ENCODE results near the gene RAB15.

The RAB15 gene

GRCh38 chr14:65015391-65015790, 43.3 kb upstream of the RAB15 start:
- no peak overlapping the region for H3K4me3 ChIP-seq (ENCODE audit: insufficient read depth, low read length, poor library complexity, severe bottlenecking)

DNA sequence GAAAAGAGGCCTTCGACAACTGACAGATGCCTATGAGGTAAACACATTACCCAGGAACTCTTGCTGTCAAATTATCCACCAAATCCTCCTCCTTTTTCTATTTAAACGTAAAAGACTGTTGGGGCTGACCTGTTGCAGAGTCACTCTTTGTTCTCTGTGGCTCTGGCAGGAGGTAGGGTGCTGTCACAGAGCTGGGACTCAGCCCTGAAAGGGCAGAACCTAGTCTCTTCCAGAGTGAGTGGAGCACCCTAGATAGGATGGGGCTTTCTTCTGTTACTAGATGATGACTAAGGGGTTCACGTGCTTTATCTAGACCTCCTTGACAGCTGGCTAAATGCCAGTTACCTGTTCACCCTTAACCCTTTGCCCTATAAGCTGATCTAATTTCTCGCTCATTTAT, 40.2 kb upstream of the RAB15 start:
- Histone ChIP-seq H3K79me2 (ENCODE audit: insufficient read depth, low read length) (no peaks in the 10 kb centered on the region), H3K27me3 (ENCODE audit: low read length) (no peaks in the 10 kb centered on the region), H4K20me1 (ENCODE audit: low read depth, low read length) (no peaks in the 10 kb centered on the region), H3K36me3 (ENCODE audit: low read length) (no peaks in the 10 kb centered on the region), H3K9me2 (replicated peaks; ENCODE audit: insufficient read depth, low read length) (no peaks in the 10 kb centered on the region), H3K27ac (ENCODE audit: low read depth, low read length) (no peak overlapping the region), H3K9ac (ENCODE audit: low read length) (no peak overlapping the region), H3F3A (ENCODE audit: insufficient read depth) (no peaks in the 10 kb centered on the region), H3K4me3 (ENCODE audit: insufficient read depth, low read length, poor library complexity, severe bottlenecking) (no peak overlapping the region), H3K4me2 (ENCODE audit: low read depth, low read length, poor library complexity, severe bottlenecking) (no peak overlapping the region), H3K9me3 (ENCODE audit: insufficient read depth, low read length) (no peaks in the 10 kb centered on the region), H2AFZ (ENCODE audit: low read depth, low read length, severe bottlenecking) (no peak overlapping the region)
- no peak for TF ChIP-seq CTCF (IDR thresholded peaks at IDR 0.05; ENCODE audit: insufficient read depth, low read length, poor library complexity, severe bottlenecking)
- no peak for TF ChIP-seq EZH2phosphoT487 (conservative IDR thresholded peaks at IDR 0.05; ENCODE audit: low read length)

More at GRCh38 chr14:65015391-65015790, 43.3 kb upstream of the RAB15 start:
- Histone ChIP-seq H3K27ac (ENCODE audit: low read depth, low read length) (no peak overlapping the region), H3K27me3 (ENCODE audit: low read length) (no peaks in the 10 kb centered on the region), H3K36me3 (ENCODE audit: low read length) (no peaks in the 10 kb centered on the region), H3K9me2 (replicated peaks; ENCODE audit: insufficient read depth, low read length) (no peaks in the 10 kb centered on the region), H3K9ac (ENCODE audit: low read length) (no peak overlapping the region), H3K79me2 (ENCODE audit: insufficient read depth, low read length) (no peaks in the 10 kb centered on the region), H3K9me3 (ENCODE audit: insufficient read depth, low read length) (no peaks in the 10 kb centered on the region), H2AFZ (ENCODE audit: low read depth, low read length, severe bottlenecking) (no peak overlapping the region), H4K20me1 (ENCODE audit: low read depth, low read length) (no peaks in the 10 kb centered on the region), H3K4me2 (ENCODE audit: low read depth, low read length, poor library complexity, severe bottlenecking) (no peak overlapping the region), H3F3A (ENCODE audit: insufficient read depth) (no peaks in the 10 kb centered on the region)
- TF ChIP-seq CTCF (IDR thresholded peaks at IDR 0.05; ENCODE audit: insufficient read depth, low read length, poor library complexity, severe bottlenecking) (no peak), EZH2phosphoT487 (conservative IDR thresholded peaks at IDR 0.05; ENCODE audit: low read length) (no peak)

DNA sequence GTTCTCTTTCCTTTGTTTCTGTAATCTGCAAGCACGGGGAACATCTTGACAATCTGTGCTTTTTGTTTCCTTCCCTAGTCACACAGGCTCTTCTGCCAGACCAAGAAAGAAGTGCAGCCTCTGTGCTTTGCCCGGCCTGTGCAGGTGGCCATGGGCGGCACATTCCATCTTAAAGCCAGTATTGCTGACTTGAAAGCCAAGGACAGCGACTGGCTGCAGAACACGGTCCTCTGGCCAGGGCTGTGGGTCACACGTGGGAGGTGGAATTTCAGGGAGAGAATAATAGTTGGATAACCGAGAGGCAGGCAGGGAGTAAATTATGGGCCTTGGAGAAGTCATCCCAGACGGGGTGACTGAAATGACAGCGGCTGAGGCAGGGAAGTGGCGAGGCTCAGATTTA, 39.4 kb upstream of the RAB15 start:
- Histone ChIP-seq H2AFZ (ENCODE audit: low read depth, low read length, severe bottlenecking) (no peak overlapping the region), H3K27ac (ENCODE audit: low read depth, low read length) (no peak overlapping the region)
- TF ChIP-seq EZH2phosphoT487 (conservative IDR thresholded peaks at IDR 0.05; ENCODE audit: low read length) (no peak), CTCF (IDR thresholded peaks at IDR 0.05; ENCODE audit: insufficient read depth, low read length, poor library complexity, severe bottlenecking) (no peak)

More for the DNA sequence above, 39.4 kb upstream of the RAB15 start:
- H3K27me3 ChIP-seq (ENCODE audit: low read length): no peaks in the 10 kb centered on the region
- H3K4me2 ChIP-seq (ENCODE audit: low read depth, low read length, poor library complexity, severe bottlenecking): no peak overlapping the region
- H3K36me3 ChIP-seq (ENCODE audit: low read length): no peaks in the 10 kb centered on the region
- no peaks in the 10 kb centered on the region for H3K9me2 ChIP-seq (replicated peaks; ENCODE audit: insufficient read depth, low read length)
- H4K20me1 ChIP-seq (ENCODE audit: low read depth, low read length): no peaks in the 10 kb centered on the region
- H3K4me3 ChIP-seq (ENCODE audit: insufficient read depth, low read length, poor library complexity, severe bottlenecking): no peak overlapping the region
- H3K9ac ChIP-seq (ENCODE audit: low read length): no peak overlapping the region
- H3F3A ChIP-seq (ENCODE audit: insufficient read depth): no peaks in the 10 kb centered on the region
- no peaks in the 10 kb centered on the region for H3K79me2 ChIP-seq (ENCODE audit: insufficient read depth, low read length)
- no peaks in the 10 kb centered on the region for H3K9me3 ChIP-seq (ENCODE audit: insufficient read depth, low read length)

Data from SU-DHL-6 (cell line).